Measurements from ENCODE around the gene GTF2B. TPM values are rescaled to one million over a fixed set of nuclear protein-coding genes. Genes with fewer than 3 reads are reported as not detected.
"Not testable (repeated sequence)": the region's sequence is repeated elsewhere in the genome, so short reads cannot be mapped to it uniquely, and the experiment has no call there.

The GTF2B gene
- total RNA-seq, 1 donor from 2014 or later = 45.5 TPM

- H3K27me3 Mint-ChIP-seq (ENCODE audit: insufficient read depth) = no peaks in the 10 kb centered on the region
- no peak for DNase-seq (ENCODE audit: low spot score)
- H3K9me3 Mint-ChIP-seq = no peaks in the 10 kb centered on the region
- no peak overlapping the region for H3K27ac Mint-ChIP-seq
- intact Hi-C loops (cut with micrococcal nuclease) = loop anchor here (1.0 to 2.0 kb wide), 4 partner anchors 78 to 269 kb away; no protein-coding TSS in a partner anchor
- peaks cover 27% of the 10 kb centered on the region for H3K4me1 Mint-ChIP-seq (ENCODE audit: low read depth)
- no peak overlapping the region for H3K4me3 Mint-ChIP-seq
- peaks cover 21% of the 10 kb centered on the region for H3K36me3 Mint-ChIP-seq (ENCODE audit: low read depth)
These were observed 13.5 kb downstream of the GTF2B start for GRCh38 chr1:88877911-88878310.

GRCh38 chr1:88877382-88877825, 14.0 kb downstream of the GTF2B start:
- DNase-seq (ENCODE audit: low spot score) = no peak
- peaks cover 21% of the 10 kb centered on the region for H3K36me3 Mint-ChIP-seq (ENCODE audit: low read depth)
- H3K9me3 Mint-ChIP-seq = no peaks in the 10 kb centered on the region
- intact Hi-C loops (cut with micrococcal nuclease) = loop anchor here (1.0 to 2.0 kb wide), 4 partner anchors 77 to 269 kb away; no protein-coding TSS in a partner anchor
- H3K27ac Mint-ChIP-seq = no peak overlapping the region
- H3K4me1 Mint-ChIP-seq (ENCODE audit: low read depth) = peaks cover 22% of the 10 kb centered on the region
- H3K4me3 Mint-ChIP-seq = no peak overlapping the region
- no peaks in the 10 kb centered on the region for H3K27me3 Mint-ChIP-seq (ENCODE audit: insufficient read depth)

- H3K27ac Mint-ChIP-seq = no peak overlapping the region
- peaks cover 18% of the 10 kb centered on the region for H3K4me1 Mint-ChIP-seq (ENCODE audit: low read depth)
- intact Hi-C loops (cut with micrococcal nuclease) = loop anchor here (1.0 to 2.0 kb wide), 4 partner anchors 76 to 268 kb away; no protein-coding TSS in a partner anchor
- no peaks in the 10 kb centered on the region for H3K27me3 Mint-ChIP-seq (ENCODE audit: insufficient read depth)
- peaks cover 19% of the 10 kb centered on the region for H3K36me3 Mint-ChIP-seq (ENCODE audit: low read depth)
- H3K9me3 Mint-ChIP-seq = no peaks in the 10 kb centered on the region
- H3K4me3 Mint-ChIP-seq = no peak overlapping the region
- DNase-seq (ENCODE audit: low spot score) = no peak
These were observed 14.6 kb downstream of the GTF2B start for GRCh38 chr1:88876573-88877365.

- Mint-ChIP-seq H3K9me3 (no peaks in the 10 kb centered on the region), H3K27ac (no peak overlapping the region), H3K36me3 (ENCODE audit: low read depth) (peaks cover 19% of the 10 kb centered on the region), H3K4me1 (ENCODE audit: low read depth) (peaks cover 18% of the 10 kb centered on the region), H3K27me3 (ENCODE audit: insufficient read depth) (no peaks in the 10 kb centered on the region), H3K4me3 (no peak overlapping the region)
- intact Hi-C loops (cut with micrococcal nuclease) = no loop called here
- DNase-seq (ENCODE audit: low spot score) = no peak
These were observed 15.8 kb downstream of the GTF2B start for GRCh38 chr1:88875595-88875994.

- peaks cover 17% of the 10 kb centered on the region for H3K36me3 Mint-ChIP-seq (ENCODE audit: low read depth)
- no peak overlapping the region for H3K4me3 Mint-ChIP-seq
- no peaks in the 10 kb centered on the region for H3K9me3 Mint-ChIP-seq
- intact Hi-C loops (cut with micrococcal nuclease) = no loop called here
- no peaks in the 10 kb centered on the region for H3K27me3 Mint-ChIP-seq (ENCODE audit: insufficient read depth)
- no peak overlapping the region for H3K27ac Mint-ChIP-seq
- no peak for DNase-seq (ENCODE audit: low spot score)
- H3K4me1 Mint-ChIP-seq (ENCODE audit: low read depth) = peaks cover 23% of the 10 kb centered on the region
These were observed 17.5 kb downstream of the GTF2B start for GRCh38 chr1:88873737-88874349.

DNA sequence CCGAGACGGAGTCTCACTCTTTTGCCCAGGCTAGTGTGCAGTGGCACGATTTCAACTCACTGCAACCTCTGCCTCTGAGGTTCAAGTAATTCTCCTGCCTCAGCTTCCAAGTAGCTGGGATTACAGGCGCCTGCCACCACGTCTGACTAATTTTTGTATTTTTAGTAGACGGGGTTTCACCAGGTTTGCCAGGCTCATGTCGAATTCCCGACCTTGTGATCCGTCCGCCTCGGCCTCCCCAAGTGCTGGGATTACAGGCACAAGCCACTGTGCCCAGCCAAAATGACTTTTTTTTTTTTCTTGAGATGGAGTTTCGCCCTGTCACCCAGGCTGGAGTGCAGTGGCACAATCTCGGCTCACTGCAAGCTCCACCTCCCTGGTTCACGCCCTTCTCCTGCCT, 21.7 kb downstream of the GTF2B start:
- intact Hi-C loops (cut with micrococcal nuclease) = loop anchor here (5.0 kb wide), 3 partner anchors 127 to 1537 kb away; no protein-coding TSS in a partner anchor
- not testable (repeated sequence) for H3K4me3 Mint-ChIP-seq; H3K27ac Mint-ChIP-seq; H3K9me3 Mint-ChIP-seq; H3K27me3 Mint-ChIP-seq (ENCODE audit: insufficient read depth); DNase-seq (ENCODE audit: low spot score)
- H3K36me3 Mint-ChIP-seq (ENCODE audit: low read depth) = peaks cover 15% of the 10 kb centered on the region
- H3K4me1 Mint-ChIP-seq (ENCODE audit: low read depth) = peaks cover 34% of the 10 kb centered on the region

DNA sequence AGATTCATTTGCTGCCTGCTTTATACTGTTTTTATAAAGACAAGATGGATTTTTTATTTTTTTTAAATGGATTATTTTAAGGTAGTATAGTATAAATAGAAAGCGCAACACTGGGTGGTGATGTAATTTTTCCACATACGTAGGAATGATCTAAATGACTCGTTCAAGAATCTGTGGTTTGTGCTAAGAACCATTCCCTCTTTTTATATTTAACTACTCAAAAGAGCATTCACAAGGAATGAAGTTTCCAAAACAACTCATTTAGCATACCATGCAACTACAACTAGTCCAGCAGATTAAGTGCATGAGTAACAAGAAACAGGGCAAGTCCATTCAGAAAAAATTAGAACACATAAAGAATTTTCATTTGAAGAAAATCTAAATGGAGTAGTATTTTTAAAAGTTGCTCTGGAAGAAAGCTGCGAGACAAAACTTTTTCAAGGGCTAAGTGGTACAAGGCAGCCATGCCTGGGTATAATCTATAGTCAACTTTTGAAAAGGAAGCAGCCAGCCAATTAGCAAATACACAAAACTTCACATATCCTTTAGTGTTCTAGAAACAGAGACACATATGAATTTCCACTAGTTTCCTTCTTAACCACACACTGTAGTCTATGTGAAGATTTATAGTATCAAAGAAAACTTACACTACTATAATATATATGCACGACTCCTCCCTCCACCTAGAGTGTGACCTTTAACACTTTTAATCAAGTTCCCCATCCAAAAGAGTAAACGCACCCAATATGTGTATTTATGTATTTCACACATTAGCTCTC, 23.4 kb downstream of the GTF2B start:
- H3K36me3 Mint-ChIP-seq (ENCODE audit: low read depth) = peaks cover 18% of the 10 kb centered on the region
- H3K27ac Mint-ChIP-seq = peak overlapping the region; percentile 87
- peak overlapping the region; percentile 60 for H3K4me3 Mint-ChIP-seq
- no peaks in the 10 kb centered on the region for H3K27me3 Mint-ChIP-seq (ENCODE audit: insufficient read depth)
- H3K4me1 Mint-ChIP-seq (ENCODE audit: low read depth) = peaks cover 35% of the 10 kb centered on the region
- DNase-seq (ENCODE audit: low spot score) = no peak
- H3K9me3 Mint-ChIP-seq = no peaks in the 10 kb centered on the region
- intact Hi-C loops (cut with micrococcal nuclease) = loop anchor here (1.0 to 5.0 kb wide), 5 partner anchors 23 to 1536 kb away; partner anchors contain the start of genes GTF2B and PKN2

- intact Hi-C loops (cut with micrococcal nuclease) = no loop called here
- peaks cover 26% of the 10 kb centered on the region for H3K36me3 Mint-ChIP-seq (ENCODE audit: low read depth)
- no peaks in the 10 kb centered on the region for H3K27me3 Mint-ChIP-seq (ENCODE audit: insufficient read depth)
- no peak overlapping the region for H3K27ac Mint-ChIP-seq
- no peaks in the 10 kb centered on the region for H3K4me1 Mint-ChIP-seq (ENCODE audit: low read depth)
- no peaks in the 10 kb centered on the region for H3K9me3 Mint-ChIP-seq
- no peak for DNase-seq (ENCODE audit: low spot score)
- H3K4me3 Mint-ChIP-seq = no peak overlapping the region
These were observed 39.9 kb downstream of the GTF2B start for GRCh38 chr1:88851303-88852063.

GRCh38 chr1:88847643-88848042, 43.7 kb downstream of the GTF2B start:
- intact Hi-C loops (cut with micrococcal nuclease) = no loop called here
- no peak overlapping the region for H3K27ac Mint-ChIP-seq
- H3K27me3 Mint-ChIP-seq (ENCODE audit: insufficient read depth) = no peaks in the 10 kb centered on the region

DNA sequence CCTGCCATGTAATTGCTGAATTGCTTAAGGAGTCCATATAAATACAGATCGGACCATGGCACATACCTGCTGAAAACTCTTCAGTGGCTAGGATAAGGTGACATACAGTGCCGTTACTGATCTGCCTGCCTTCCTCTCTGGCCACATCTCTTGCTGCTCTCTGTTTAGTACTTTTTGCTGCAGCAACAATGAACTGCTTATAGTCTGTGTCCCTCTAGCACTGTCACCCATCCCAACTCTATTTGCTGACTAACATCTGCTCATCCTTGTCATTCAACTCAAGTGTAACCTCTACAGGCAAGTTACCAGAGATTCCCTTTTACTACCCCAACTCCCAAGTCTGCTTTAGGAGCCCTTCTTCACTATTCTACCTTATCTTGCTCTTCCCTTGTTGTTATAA, 65.6 kb downstream of the GTF2B start:
- H3K27ac Mint-ChIP-seq = no peak overlapping the region
- no peaks in the 10 kb centered on the region for H3K27me3 Mint-ChIP-seq (ENCODE audit: insufficient read depth)
- DNase-seq (ENCODE audit: low spot score) = no peak
- intact Hi-C loops (cut with micrococcal nuclease) = no loop called here
- peaks cover 13% of the 10 kb centered on the region for H3K36me3 Mint-ChIP-seq (ENCODE audit: low read depth)
- H3K9me3 Mint-ChIP-seq = no peaks in the 10 kb centered on the region
- no peaks in the 10 kb centered on the region for H3K4me1 Mint-ChIP-seq (ENCODE audit: low read depth)
- no peak overlapping the region for H3K4me3 Mint-ChIP-seq

More at GRCh38 chr1:88847643-88848042, 43.7 kb downstream of the GTF2B start:
- no peaks in the 10 kb centered on the region for H3K4me1 Mint-ChIP-seq (ENCODE audit: low read depth)
- H3K4me3 Mint-ChIP-seq = no peak overlapping the region
- no peak for DNase-seq (ENCODE audit: low spot score)
- no peaks in the 10 kb centered on the region for H3K9me3 Mint-ChIP-seq
- H3K36me3 Mint-ChIP-seq (ENCODE audit: low read depth) = peaks cover 7% of the 10 kb centered on the region

DNA sequence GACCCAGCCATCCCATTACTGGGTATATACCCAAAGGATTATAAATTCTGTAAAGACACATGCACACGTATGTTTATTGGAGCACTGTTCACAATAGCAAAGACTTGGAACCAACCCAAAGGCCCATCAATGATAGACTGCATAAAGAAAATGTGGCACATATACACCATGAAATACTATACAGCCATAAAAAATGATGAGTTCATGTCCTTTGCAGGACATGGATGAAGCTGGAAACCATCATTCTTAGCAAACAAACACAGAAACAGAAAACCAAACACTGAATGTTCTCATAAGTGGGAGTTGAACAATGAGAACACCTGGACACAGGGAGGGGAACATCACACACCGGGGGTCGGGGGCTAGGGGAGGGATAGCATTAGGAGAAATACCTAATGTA, 71.7 kb downstream of the GTF2B start:
- intact Hi-C loops (cut with micrococcal nuclease); H3K27ac Mint-ChIP-seq; DNase-seq (ENCODE audit: low spot score); H3K27me3 Mint-ChIP-seq (ENCODE audit: insufficient read depth); H3K4me3 Mint-ChIP-seq; H3K9me3 Mint-ChIP-seq; H3K4me1 Mint-ChIP-seq (ENCODE audit: low read depth): not testable (repeated sequence)
- H3K36me3 Mint-ChIP-seq (ENCODE audit: low read depth) = peaks cover 21% of the 10 kb centered on the region

DNA sequence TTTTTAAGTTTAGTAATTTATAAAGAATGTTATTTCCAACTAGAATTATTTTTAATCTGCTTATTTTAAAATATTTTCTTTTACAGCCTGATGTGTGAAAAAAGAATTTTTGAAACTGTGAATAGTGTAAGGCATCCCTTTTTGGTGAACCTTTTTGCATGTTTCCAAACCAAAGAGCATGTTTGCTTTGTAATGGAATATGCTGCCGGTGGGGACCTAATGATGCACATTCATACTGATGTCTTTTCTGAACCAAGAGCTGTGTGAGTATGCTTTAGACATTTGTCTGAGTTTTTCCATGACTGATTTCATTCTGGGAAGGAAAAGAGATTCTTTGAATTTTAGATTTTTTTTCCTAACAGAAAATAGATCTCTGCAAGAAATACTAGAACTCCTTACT, 77.9 kb downstream of the GTF2B start:
- no peaks in the 10 kb centered on the region for H3K9me3 Mint-ChIP-seq
- H3K4me3 Mint-ChIP-seq = no peak overlapping the region
- no peaks in the 10 kb centered on the region for H3K27me3 Mint-ChIP-seq (ENCODE audit: insufficient read depth)
- peaks cover 17% of the 10 kb centered on the region for H3K36me3 Mint-ChIP-seq (ENCODE audit: low read depth)
- H3K27ac Mint-ChIP-seq = no peak overlapping the region
- DNase-seq (ENCODE audit: low spot score) = no peak
- intact Hi-C loops (cut with micrococcal nuclease) = loop anchor here (2.0 kb wide), 1 partner anchor 17 kb away; no protein-coding TSS in a partner anchor
- no peaks in the 10 kb centered on the region for H3K4me1 Mint-ChIP-seq (ENCODE audit: low read depth)

Data from activated T-helper 1 cell treated with anti-CD3 and anti-CD28 coated beads, Interleukin-12 subunit alpha, Interleukin-12 subunit beta, Interleukin-2, Interleukin-4 antibody, amounts not matched to agents 30 ng/mL and 10 ng/mL and 1 ng/mL, durations not matched to agents 14 hours and 24 hours and 36 hours (primary cell).